GM12878 (cell line): ENCODE data around the gene CYP2S1. TPM values are rescaled to one million over a fixed set of nuclear protein-coding genes. Genes with fewer than 3 reads are reported as not detected.

Source experiments
- ATAC-seq: fragments of 200-7000 bp; cut with Tn5 transposase; 3 replicates; pipeline ENCODE4 v1.9.1; 2020; ENCODE audit warnings: mild to moderate bottlenecking, moderate library complexity
- BruUV-seq: library from RNA; stranded (reverse); fragments of 400-500 nt; replicated peaks from 2 replicates; lab custom pipeline; 2021; lab: Mats Ljungman, UMichigan
- CTCF ChIA-PET: fragments of 300-600 bp; sonication (Branson Sonifier 250); formaldehyde crosslinking; extraction: SDS; loops from one replicate; lab custom pipeline; 2021; ENCODE audit warnings: inconsistent platforms; lab: Yijun Ruan, JAX
- POLR2A ChIA-PET: fragments of 350-600 bp; formaldehyde crosslinking; extraction: SDS; loops from one replicate; lab custom pipeline; 2021; ENCODE audit warnings: inconsistent platforms; lab: Charles Lee
- RAD21 ChIA-PET: fragments of 300-600 bp; sonication (Branson Sonifier 250); formaldehyde crosslinking; loops from one replicate; lab custom pipeline; 2023; ENCODE audit warnings: antibody characterized with exemption; ENCODE audit not compliant: unreplicated experiment; lab: Charles Lee
- SMC1A ChIA-PET: fragments of 300-600 bp; sonication (Branson Sonifier 250); formaldehyde crosslinking; loops from one replicate; lab custom pipeline; 2023; ENCODE audit not compliant: unreplicated experiment, uncharacterized antibody; lab: Charles Lee
- DNase-seq: peaks from one replicate; pipeline ENCODE4 v3.0.0-alpha.2; 2011; ENCODE audit warnings: low read depth, low spot score
- FAIRE-seq: peaks from 3 replicates; lab custom pipeline; 2011; peaks lifted over from hg19 to GRCh38; lab: Jason Lieb, UNC
- H2AFZ ChIP-seq: 2 replicates; pipeline ENCODE4 v1.6.0; 2011; ENCODE audit warnings: low read depth, low read length, control low read depth; ENCODE audit not compliant: control insufficient read depth
- H3K27ac ChIP-seq: 2 replicates; pipeline ENCODE4 v1.5.1; 2011; ENCODE audit warnings: control low read depth; ENCODE audit not compliant: control insufficient read depth, insufficient read depth
- H3K27me3 ChIP-seq, 2 experiments: replicated peaks in 1 of 2; 2 replicates each; pipeline versions ENCODE4 v1.6.0 to v1.6.1; 2011; ENCODE audit warnings: low read length in 1 of 2; ENCODE audit not compliant: control insufficient read depth in 2 of 2, insufficient read depth in 2 of 2
- H3K36me3 ChIP-seq, 2 experiments: 2 replicates each; pipeline ENCODE4 v1.5.1; 2011; ENCODE audit warnings: low read length in 1 of 2; ENCODE audit not compliant: control insufficient read depth in 2 of 2, insufficient read depth in 2 of 2
- H3K4me1 ChIP-seq: 2 replicates; pipeline ENCODE4 v1.6.1; 2011; ENCODE audit warnings: mild to moderate bottlenecking, low read length, moderate library complexity, mixed read lengths; ENCODE audit not compliant: control insufficient read depth, insufficient read depth
- H3K4me2 ChIP-seq: 2 replicates; pipeline ENCODE4 v1.6.0; 2011; ENCODE audit warnings: control low read depth; ENCODE audit not compliant: control insufficient read depth, insufficient read depth
- H3K4me3 ChIP-seq: fragments of 200-600 bp; sonication (generic); 2 replicates; pipeline ENCODE4 v1.5.1; 2016
- H3K79me2 ChIP-seq: 2 replicates; pipeline ENCODE4 v1.6.0; 2011; ENCODE audit warnings: low read length; ENCODE audit not compliant: control insufficient read depth, insufficient read depth
- H3K9ac ChIP-seq: 2 replicates; pipeline ENCODE4 v1.8.0; 2011; ENCODE audit warnings: low read length, control low read depth, mixed read lengths; ENCODE audit not compliant: control insufficient read depth, insufficient read depth
- H3K9me3 ChIP-seq: replicated peaks from 3 replicates; pipeline ENCODE4 v1.5.1; 2011; ENCODE audit warnings: mild to moderate bottlenecking, low read length; ENCODE audit not compliant: control insufficient read depth, insufficient read depth
- H4K20me1 ChIP-seq: 2 replicates; pipeline ENCODE4 v1.6.0; 2011; ENCODE audit not compliant: control insufficient read depth, insufficient read depth
- BHLHE40 ChIP-seq, 2 experiments: fragments of 450-650 bp in 1 of 2; IDR thresholded peaks; 2 replicates each; pipeline ENCODE4 v1.6.1; 2011 to 2017; ENCODE audit warnings: low read depth in 2 of 2, borderline replicate concordance in 1 of 2, improper control_type of control experiment in 1 of 2, low read length in 1 of 2, mild to moderate bottlenecking in 1 of 2
- ESRRA ChIP-seq: IDR thresholded peaks from 2 replicates; pipeline ENCODE4 v1.6.1; 2012; ENCODE audit warnings: mild to moderate bottlenecking, low read length, improper control_type of control experiment
- ETV6 ChIP-seq, 2 experiments: fragments of 450-650 bp in 1 of 2; IDR thresholded peaks in 1 of 2; conservative IDR thresholded peaks in 1 of 2; 2 replicates each; pipeline ENCODE4 v1.6.1; 2014; ENCODE audit warnings: antibody characterized with exemption in 1 of 2, borderline replicate concordance in 1 of 2, low read depth in 1 of 2, mild to moderate bottlenecking in 1 of 2, moderate library complexity in 1 of 2
- IRF3 ChIP-seq: fragments of 450-650 bp; IDR thresholded peaks from 2 replicates; pipeline ENCODE4 v1.6.1; 2014; ENCODE audit warnings: mild to moderate bottlenecking
- KDM1A ChIP-seq: fragments of 200-600 bp; sonication (generic); IDR thresholded peaks from 2 replicates; pipeline ENCODE4 v1.6.1; 2016; ENCODE audit warnings: borderline replicate concordance
- MLLT1 ChIP-seq: fragments of 450-650 bp; IDR thresholded peaks from 2 replicates; pipeline ENCODE4 v1.6.1; 2016; ENCODE audit warnings: mild to moderate bottlenecking
- MXI1 ChIP-seq: fragments of 150-350 bp; IDR thresholded peaks from 2 replicates; pipeline ENCODE4 v1.6.1; 2011; ENCODE audit warnings: low read depth, mild to moderate bottlenecking, inconsistent platforms, low read length, improper control_type of control experiment
- MYB ChIP-seq: fragments of 150-350 bp; IDR thresholded peaks from 2 replicates; pipeline ENCODE4 v1.6.1; 2014; ENCODE audit warnings: mild to moderate bottlenecking, low read depth, low read length, borderline replicate concordance
- USF2 ChIP-seq: IDR thresholded peaks from 2 replicates; pipeline ENCODE4 v1.6.1; 2011; ENCODE audit warnings: low read depth, low read length, improper control_type of control experiment, borderline replicate concordance
- YY1 ChIP-seq: IDR thresholded peaks from 2 replicates; pipeline ENCODE4 v1.6.1; 2011; ENCODE audit warnings: low read depth, mild to moderate bottlenecking, low read length
- ZNF24 ChIP-seq: fragments of 450-650 bp; IDR thresholded peaks from 2 replicates; pipeline ENCODE4 v1.6.1; 2017; ENCODE audit warnings: antibody characterized with exemption, mild to moderate bottlenecking
- ZNF274 ChIP-seq: IDR thresholded peaks from one replicate; pipeline ENCODE4 v1.8.0; 2011; ENCODE audit not compliant: insufficient read length, insufficient read depth
- ZNF687 ChIP-seq: fragments of 450-650 bp; IDR thresholded peaks from 2 replicates; pipeline ENCODE4 v1.6.1; 2017; ENCODE audit warnings: mild to moderate bottlenecking, moderate library complexity
- ZSCAN29 ChIP-seq: fragments of 450-650 bp; IDR thresholded peaks from 2 replicates; pipeline ENCODE4 v1.6.1; 2017; ENCODE audit warnings: mild to moderate bottlenecking, moderate library complexity
- WGBS: methylation state at CpG from one replicate; pipeline ENCODE4 v1.1.6; 2016; ENCODE audit warnings: low lambda C conversion rate; ENCODE audit not compliant: insufficient replicate concordance, insufficient coverage; ENCODE audit errors: missing lambda C conversion rate; 5-methylcytosine and 5-hydroxymethylcytosine counted together
- in situ Hi-C: fragments of 300-500 bp; cut with MboI; formaldehyde crosslinking; loops from 9 replicates; pipeline ENCODE4 v1.14.3; 2018; ENCODE audit warnings: mixed read lengths
- intact Hi-C: fragments of 100-400 bp; cut with micrococcal nuclease; formaldehyde crosslinking; loops from one replicate; pipeline ENCODE4 v1.14.2; 2022; ENCODE audit not compliant: unreplicated experiment
- polyA plus RNA-seq, 11 experiments: library from polyadenylated mRNA; depleted of rRNA in 4 of 11; unstranded in 6 of 11; stranded (reverse) in 5 of 11; fragments of >200 nt; fragmentation: Nextera tagmentation in 4 of 11; fragmentation: Illumina TruSeq in 1 of 11; extraction: Ambion mirVana in 4 of 11; extraction: Trizol in 1 of 11; gene quantifications; 1 replicate in 1 of 11; 2 replicates in 10 of 11; pipeline versions ENCODE4 v1.2.1 to v1.2.3, GENCODE V29; 2011 to 2016; ENCODE audit warnings: inconsistent platforms in 2 of 11, missing spikeins in 2 of 11, low read depth in 1 of 11
- total RNA-seq, 4 experiments: library from RNA; depleted of rRNA in 3 of 4; stranded (reverse); fragments of >200 nt in 3 of 4; fragmentation: Illumina TruSeq in 1 of 4; extraction: Trizol in 1 of 4; gene quantifications; 2 replicates each; pipeline versions ENCODE4 v1.2.1 to v1.2.3, GENCODE V29; 2013 to 2021

CYP2S1 gene
- total and polyA plus RNA-seq, 10 of the 15 experiments (the other 5 are each of a cell fraction or from before 2014, with no cell fraction given) = 0.03 to 0.28 (median 0.12) TPM; not detected in 2

GRCh38 chr19:41186971-41187883 lies 5.8 kb upstream of the CYP2S1 start (continued):
- TF ChIP-seq IRF3 = no peak
- TF ChIP-seq ZNF24 = no peak
- TF ChIP-seq ZNF687 = no peak
- TF ChIP-seq MYB = no peak
- TF ChIP-seq KDM1A = no peak
- TF ChIP-seq, all 136 proteins: peak for 0

- H3K9ac ChIP-seq = no peak overlapping the region
- no peaks in the 10 kb centered on the region for H3K36me3 ChIP-seq
- ChIA-PET SMC1A (no interaction called here), RAD21 (no interaction called here), CTCF (no interaction called here), POLR2A (no interaction called here)
- H3K9me3 ChIP-seq = no peaks in the 10 kb centered on the region
- H4K20me1 ChIP-seq = no peaks in the 10 kb centered on the region
- intact Hi-C loops (no loop called here), in situ Hi-C loops (no loop called here)
- FAIRE-seq (no peak), ATAC-seq (no peak), DNase-seq (no peak)
- H3K4me1 ChIP-seq = no peaks in the 10 kb centered on the region
- BruUV-seq = no TSS peak
- no peak overlapping the region for H3K4me2 ChIP-seq
- H2AFZ ChIP-seq = no peak overlapping the region
- H3K4me3 ChIP-seq = no peak overlapping the region
- WGBS = 7% methylated on average over 3 of the region's 3 CpGs
- H3K27ac ChIP-seq = no peak overlapping the region
- H3K79me2 ChIP-seq = no peaks in the 10 kb centered on the region
- peaks cover 0 to 12% of the 10 kb centered on the region in 2 experiments; a peak in 2 of 4 replicates for H3K27me3 ChIP-seq
- TF ChIP-seq YY1 (no peak), MXI1 (no peak), ZSCAN29 (no peak), MLLT1 (no peak), USF2 (no peak), ZNF274 (no peak), ESRRA (no peak), ETV6 (conservative IDR thresholded peaks at IDR 0.05 in 1 of 2, IDR thresholded peaks at IDR 0.05 in 1 of 2; ENCODE audit: borderline replicate concordance in 1 of 2, low read depth in 1 of 2) (no peak), BHLHE40 (IDR thresholded peaks at IDR 0.05; ENCODE audit: borderline replicate concordance in 1 of 2, low read depth in 2 of 2, low read length in 1 of 2) (no peak)
Measured at GRCh38 chr19:41187884-41188279, 5.1 kb upstream of the CYP2S1 start.
